GM23338 (cell line): Measurements from ENCODE around the gene KLHL25. TPM values are rescaled to one million over a fixed set of nuclear protein-coding genes. Genes with fewer than 3 reads are reported as not detected.

Source experiments
- ATAC-seq: fragments of 200-7000 bp; cut with Tn5 transposase; 3 replicates; pipeline ENCODE4 v1.9.1; 2020
- DNase-seq: peaks from one replicate; pipeline ENCODE4 v3.0.0-alpha.2; 2015; ENCODE audit warnings: low spot score
- H2AFZ ChIP-seq: fragments of 200-600 bp; sonication (generic); 2 replicates; pipeline ENCODE4 v1.8.0; 2016; ENCODE audit warnings: antibody characterized with exemption, mild to moderate bottlenecking, moderate library complexity
- H3F3A ChIP-seq: fragments of 200-600 bp; sonication (generic); replicated peaks from 2 replicates; pipeline ENCODE4 v1.8.0; 2017; ENCODE audit warnings: antibody characterized with exemption, mixed run types, low read depth
- H3K27ac ChIP-seq: fragments of 200-600 bp; sonication (generic); 2 replicates; pipeline ENCODE4 v1.6.1; 2016; ENCODE audit warnings: low read depth
- H3K27me3 ChIP-seq: fragments of 200-600 bp; sonication (generic); 2 replicates; pipeline ENCODE4 v1.8.0; 2016; ENCODE audit warnings: mild to moderate bottlenecking, mixed run types, moderate library complexity; ENCODE audit not compliant: insufficient read depth
- H3K36me3 ChIP-seq: fragments of 200-600 bp; sonication (generic); 2 replicates; pipeline ENCODE4 v1.8.0; 2016; ENCODE audit warnings: mild to moderate bottlenecking; ENCODE audit not compliant: insufficient read depth
- H3K4me1 ChIP-seq: fragments of 200-600 bp; sonication (generic); 2 replicates; pipeline ENCODE4 v1.8.0; 2016; ENCODE audit warnings: mild to moderate bottlenecking, moderate library complexity; ENCODE audit not compliant: insufficient read depth
- H3K4me2 ChIP-seq: fragments of 200-600 bp; sonication (generic); 2 replicates; pipeline ENCODE4 v1.7.1; 2017; ENCODE audit warnings: mixed run types
- H3K4me3 ChIP-seq: fragments of 200-600 bp; sonication (generic); 2 replicates; pipeline ENCODE4 v1.6.1; 2016; ENCODE audit warnings: mixed run types
- H3K79me2 ChIP-seq: fragments of 200-600 bp; sonication (generic); replicated peaks from 2 replicates; pipeline ENCODE4 v1.8.0; 2017; ENCODE audit warnings: mild to moderate bottlenecking; ENCODE audit not compliant: insufficient read depth
- H3K9me2 ChIP-seq: fragments of 200-600 bp; sonication (generic); 2 replicates; pipeline ENCODE4 v1.8.0; 2017; ENCODE audit not compliant: insufficient read depth
- H4K20me1 ChIP-seq: fragments of 200-600 bp; sonication (generic); replicated peaks from 2 replicates; pipeline ENCODE4 v1.8.0; 2017; ENCODE audit warnings: mild to moderate bottlenecking; ENCODE audit not compliant: insufficient read depth
- H3K27ac Mint-ChIP-seq: 2 replicates; pipeline ENCODE4 v1.8.0; 2020; ENCODE audit warnings: inconsistent platforms, mild to moderate bottlenecking, moderate library complexity, mixed read lengths
- H3K27me3 Mint-ChIP-seq: 3 replicates; pipeline ENCODE4 v1.8.0; 2022; ENCODE audit warnings: low read depth, mild to moderate bottlenecking, moderate library complexity, mixed read lengths, inconsistent platforms; ENCODE audit not compliant: insufficient read depth, poor library complexity
- H3K36me3 Mint-ChIP-seq: 3 replicates; pipeline ENCODE4 v1.8.0; 2021; ENCODE audit warnings: low read depth, mild to moderate bottlenecking, inconsistent platforms, moderate library complexity, mixed read lengths
- H3K4me1 Mint-ChIP-seq: 3 replicates; pipeline ENCODE4 v1.8.0; 2020; ENCODE audit warnings: mild to moderate bottlenecking, inconsistent platforms, mixed read lengths
- H3K4me3 Mint-ChIP-seq: 3 replicates; pipeline ENCODE4 v1.8.0; 2021; ENCODE audit warnings: moderate library complexity, mild to moderate bottlenecking, inconsistent platforms, mixed read lengths
- H3K9me3 Mint-ChIP-seq: 3 replicates; pipeline ENCODE4 v1.8.0; 2020; ENCODE audit warnings: moderate library complexity, mild to moderate bottlenecking, inconsistent platforms, mixed read lengths
- CREB1 ChIP-seq: fragments of 250-450 bp; sonication (Bioruptor Pico); IDR thresholded peaks from 2 replicates; pipeline ENCODE4 v1.5.0; 2020; ENCODE audit warnings: low read depth, mild to moderate bottlenecking, moderate library complexity
- CTCF ChIP-seq, 2 experiments: fragments of 200-600 bp in 1 of 2; sonication (generic) in 1 of 2; conservative IDR thresholded peaks; 2 replicates each; pipeline versions ENCODE4 v1.5.1 to v1.6.1; 2016 to 2017; ENCODE audit warnings: antibody characterized with exemption in 2 of 2, low read depth in 2 of 2, mild to moderate bottlenecking in 2 of 2, moderate library complexity in 1 of 2
- ETS1 ChIP-seq: IDR thresholded peaks from 2 replicates; pipeline ENCODE4 v1.6.1; 2016; ENCODE audit warnings: antibody characterized with exemption
- EZH2 ChIP-seq: fragments of 200-600 bp; sonication (generic); IDR thresholded peaks from one replicate; pipeline ENCODE4 v1.8.0; 2017; ENCODE audit warnings: antibody characterized with exemption, mild to moderate bottlenecking, low read depth; ENCODE audit not compliant: unreplicated experiment
- EZH2phosphoT487 ChIP-seq: fragments of 200-600 bp; sonication (generic); IDR thresholded peaks from one replicate; pipeline ENCODE4 v1.8.1; 2018; ENCODE audit warnings: antibody characterized with exemption; ENCODE audit not compliant: unreplicated experiment
- JUNB ChIP-seq: IDR thresholded peaks from one replicate; pipeline ENCODE4 v1.6.1; 2016; ENCODE audit warnings: antibody characterized with exemption; ENCODE audit not compliant: unreplicated experiment
- NANOG ChIP-seq: IDR thresholded peaks from 2 replicates; pipeline ENCODE4 v1.6.1; 2016; ENCODE audit warnings: antibody characterized with exemption, borderline replicate concordance
- POLR2AphosphoS5 ChIP-seq: IDR thresholded peaks from 2 replicates; pipeline ENCODE4 v1.6.1; 2016; ENCODE audit warnings: antibody characterized with exemption, low read depth
- REST ChIP-seq: IDR thresholded peaks from one replicate; pipeline ENCODE4 v1.6.1; 2018; ENCODE audit warnings: antibody characterized with exemption; ENCODE audit not compliant: unreplicated experiment
- STAT1 ChIP-seq: IDR thresholded peaks from one replicate; pipeline ENCODE4 v1.6.1; 2016; ENCODE audit warnings: antibody characterized with exemption; ENCODE audit not compliant: unreplicated experiment
- ZNF114 ChIP-seq: fragments of 250-450 bp; sonication (Bioruptor Pico); IDR thresholded peaks from 2 replicates; pipeline ENCODE4 v1.5.0; 2020; ENCODE audit warnings: mild to moderate bottlenecking, moderate library complexity
- ZNF331 ChIP-seq: fragments of 250-450 bp; sonication (Bioruptor Pico); IDR thresholded peaks from 2 replicates; pipeline ENCODE4 v1.5.0; 2020; ENCODE audit warnings: low read depth, mild to moderate bottlenecking, moderate library complexity
- ZNF462 ChIP-seq: fragments of 250-450 bp; sonication (Bioruptor Pico); IDR thresholded peaks from 2 replicates; pipeline ENCODE4 v1.5.0; 2020; ENCODE audit warnings: mild to moderate bottlenecking, moderate library complexity
- polyA plus RNA-seq: library from polyadenylated mRNA; unstranded; fragments of >200 nt; fragmentation: Nextera tagmentation; extraction: Ambion mirVana; gene quantifications from 2 replicates; pipeline ENCODE4 v1.2.1, GENCODE V29; 2016
- total RNA-seq: library from RNA; depleted of rRNA; stranded (reverse); fragments of >200 nt; shearing (Covaris generic); gene quantifications from 2 replicates; pipeline ENCODE4 v1.2.3, GENCODE V29; 2014

Gene KLHL25
- total and polyA plus RNA-seq, 2 experiments from 2014 or later = 5.2 to 28.5 TPM

- no peaks in the 10 kb centered on the region for H4K20me1 ChIP-seq
- no peak overlapping the region for H3K27ac ChIP-seq
- Mint-ChIP-seq H3K9me3 (peaks cover 4% of the 10 kb centered on the region; the same call in 1 of the 3 replicates), H3K4me3 (no peak overlapping the region), H3K4me1 (no peaks in the 10 kb centered on the region), H3K27ac (no peak overlapping the region), H3K36me3 (no peaks in the 10 kb centered on the region), H3K27me3 (no peaks in the 10 kb centered on the region)
- H3K36me3 ChIP-seq = no peaks in the 10 kb centered on the region
- no peak overlapping the region for H3K4me3 ChIP-seq
- no peak for DNase-seq
- ATAC-seq = no peak
- TF ChIP-seq NANOG (no peak), ZNF114 (CRISPR knock-in tag) (no peak), CTCF (conservative IDR thresholded peaks at IDR 0.05; ENCODE audit: low read depth in 2 of 2) (no peak), EZH2 (no peak), STAT1 (no peak), JUNB (no peak), REST (no peak), POLR2AphosphoS5 (no peak), EZH2phosphoT487 (no peak), ETS1 (no peak), CREB1 (CRISPR knock-in tag) (no peak), ZNF331 (CRISPR knock-in tag) (no peak), ZNF462 (CRISPR knock-in tag) (no peak)
- H3K79me2 ChIP-seq = no peaks in the 10 kb centered on the region
- no peaks in the 10 kb centered on the region for H3F3A ChIP-seq
- H3K4me1 ChIP-seq = no peaks in the 10 kb centered on the region
- no peak overlapping the region for H2AFZ ChIP-seq
- H3K27me3 ChIP-seq = no peaks in the 10 kb centered on the region
- H3K4me2 ChIP-seq = no peak overlapping the region
- H3K9me2 ChIP-seq = no peaks in the 10 kb centered on the region
Measured at GRCh38 chr15:85810075-85810474, 15.3 kb upstream of the KLHL25 start.
